ENCODE results near the gene MYO3A. TPM values are rescaled to one million over a fixed set of nuclear protein-coding genes. Genes with fewer than 3 reads are reported as not detected.

MYO3A gene
- total RNA-seq, 1 experiment from 2014 or later: not detected

DNA sequence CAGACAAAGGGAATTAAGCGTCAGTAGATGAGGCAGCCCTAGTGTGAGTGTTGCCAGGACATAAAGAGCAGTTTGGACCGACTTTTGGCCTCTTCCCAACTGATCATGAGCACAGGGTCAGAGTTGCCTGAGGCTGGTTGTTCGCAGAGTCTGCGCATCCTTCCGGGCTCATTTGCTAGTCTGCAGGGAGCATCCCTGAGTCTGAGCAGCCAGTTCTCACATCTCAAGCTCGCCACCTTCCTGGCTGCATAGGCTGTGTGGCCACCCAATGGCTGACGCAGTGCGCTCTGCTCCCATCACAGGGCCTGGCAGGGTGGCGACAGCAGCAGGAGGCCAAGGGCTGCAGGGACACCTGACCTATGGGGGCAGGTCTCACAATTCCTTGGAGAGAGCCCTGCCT is 287.5 kb downstream of the MYO3A start:
- peaks cover 11% of the 10 kb centered on the region; the same call in 1 of the 2 replicates for H3K27me3 ChIP-seq (ENCODE audit: insufficient read depth, low read depth)
- no peak for DNase-seq
- no peaks in the 10 kb centered on the region for H4K20me1 ChIP-seq (ENCODE audit: insufficient read depth)
- H3K4me3 ChIP-seq: no peak overlapping the region
- POLR2A ChIA-PET (ENCODE audit: unreplicated experiment): no interaction called here
- no peaks in the 10 kb centered on the region for H3F3A ChIP-seq (ENCODE audit: insufficient read depth, low read depth)
- H2AFZ ChIP-seq: no peak overlapping the region
- no peaks in the 10 kb centered on the region for H3K9me2 ChIP-seq (ENCODE audit: insufficient read depth)
- intact Hi-C loops (cut with micrococcal nuclease; ENCODE audit: unreplicated experiment): no loop called here
- TF ChIP-seq, protein P1, sequence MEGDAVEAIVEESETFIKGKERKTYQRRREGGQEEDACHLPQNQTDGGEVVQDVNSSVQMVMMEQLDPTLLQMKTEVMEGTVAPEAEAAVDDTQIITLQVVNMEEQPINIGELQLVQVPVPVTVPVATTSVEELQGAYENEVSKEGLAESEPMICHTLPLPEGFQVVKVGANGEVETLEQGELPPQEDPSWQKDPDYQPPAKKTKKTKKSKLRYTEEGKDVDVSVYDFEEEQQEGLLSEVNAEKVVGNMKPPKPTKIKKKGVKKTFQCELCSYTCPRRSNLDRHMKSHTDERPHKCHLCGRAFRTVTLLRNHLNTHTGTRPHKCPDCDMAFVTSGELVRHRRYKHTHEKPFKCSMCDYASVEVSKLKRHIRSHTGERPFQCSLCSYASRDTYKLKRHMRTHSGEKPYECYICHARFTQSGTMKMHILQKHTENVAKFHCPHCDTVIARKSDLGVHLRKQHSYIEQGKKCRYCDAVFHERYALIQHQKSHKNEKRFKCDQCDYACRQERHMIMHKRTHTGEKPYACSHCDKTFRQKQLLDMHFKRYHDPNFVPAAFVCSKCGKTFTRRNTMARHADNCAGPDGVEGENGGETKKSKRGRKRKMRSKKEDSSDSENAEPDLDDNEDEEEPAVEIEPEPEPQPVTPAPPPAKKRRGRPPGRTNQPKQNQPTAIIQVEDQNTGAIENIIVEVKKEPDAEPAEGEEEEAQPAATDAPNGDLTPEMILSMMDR (conservative IDR thresholded peaks at IDR 0.05): no peak
- no peak for TF ChIP-seq EZH2 (IDR thresholded peaks at IDR 0.05; ENCODE audit: low read depth)
- no TSS peak for BruUV-seq (replicated peaks)
- CTCF ChIA-PET: no interaction called here
- H3K4me1 ChIP-seq (replicated peaks; ENCODE audit: insufficient read depth): no peaks in the 10 kb centered on the region
- no peaks in the 10 kb centered on the region for H3K79me2 ChIP-seq (ENCODE audit: low read depth)
- no peak overlapping the region for H3K27ac ChIP-seq
- H3K4me2 ChIP-seq: no peak overlapping the region
- no peaks in the 10 kb centered on the region for H3K9me3 ChIP-seq (ENCODE audit: insufficient read depth, low read depth)
- H3K36me3 ChIP-seq (ENCODE audit: low read depth): no peaks in the 10 kb centered on the region

DNA sequence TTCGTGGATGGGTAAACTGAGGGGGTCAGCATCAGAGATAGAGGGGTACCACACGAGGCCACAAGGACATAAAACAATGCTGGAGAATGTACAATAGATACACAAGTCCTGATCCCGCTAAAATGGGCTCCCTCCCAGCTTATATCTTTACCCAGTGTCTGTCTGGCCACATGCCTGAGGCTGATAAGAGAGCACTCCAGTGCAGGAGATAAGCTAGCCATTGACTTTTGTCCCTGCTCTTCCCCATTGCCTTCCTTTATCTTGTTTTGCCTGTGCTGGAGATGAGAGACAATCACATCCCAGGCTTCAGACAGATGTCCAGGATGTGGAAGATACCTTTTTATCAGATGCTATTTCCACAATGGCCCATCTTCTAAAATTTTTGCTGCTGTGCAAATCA is 288.5 kb downstream of the MYO3A start:
- Histone ChIP-seq H2AFZ (no peak overlapping the region), H3K9me2 (ENCODE audit: insufficient read depth) (no peaks in the 10 kb centered on the region), H4K20me1 (ENCODE audit: insufficient read depth) (no peaks in the 10 kb centered on the region), H3K4me1 (replicated peaks; ENCODE audit: insufficient read depth) (no peaks in the 10 kb centered on the region), H3K4me2 (no peak overlapping the region), H3K79me2 (ENCODE audit: low read depth) (no peaks in the 10 kb centered on the region), H3K36me3 (ENCODE audit: low read depth) (no peaks in the 10 kb centered on the region), H3K27ac (no peak overlapping the region), H3F3A (ENCODE audit: insufficient read depth, low read depth) (no peaks in the 10 kb centered on the region), H3K9me3 (ENCODE audit: insufficient read depth, low read depth) (no peaks in the 10 kb centered on the region), H3K27me3 (ENCODE audit: insufficient read depth, low read depth) (peaks cover 11% of the 10 kb centered on the region; the same call in 1 of the 2 replicates), H3K4me3 (no peak overlapping the region)
- ChIA-PET CTCF (no interaction called here), POLR2A (ENCODE audit: unreplicated experiment) (no interaction called here)
- TF ChIP-seq, protein P1 (conservative IDR thresholded peaks at IDR 0.05): no peak
- TF ChIP-seq EZH2 (IDR thresholded peaks at IDR 0.05; ENCODE audit: low read depth): no peak
- intact Hi-C loops (cut with micrococcal nuclease; ENCODE audit: unreplicated experiment): no loop called here
- no peak for DNase-seq
- no TSS peak for BruUV-seq (replicated peaks)

DNA sequence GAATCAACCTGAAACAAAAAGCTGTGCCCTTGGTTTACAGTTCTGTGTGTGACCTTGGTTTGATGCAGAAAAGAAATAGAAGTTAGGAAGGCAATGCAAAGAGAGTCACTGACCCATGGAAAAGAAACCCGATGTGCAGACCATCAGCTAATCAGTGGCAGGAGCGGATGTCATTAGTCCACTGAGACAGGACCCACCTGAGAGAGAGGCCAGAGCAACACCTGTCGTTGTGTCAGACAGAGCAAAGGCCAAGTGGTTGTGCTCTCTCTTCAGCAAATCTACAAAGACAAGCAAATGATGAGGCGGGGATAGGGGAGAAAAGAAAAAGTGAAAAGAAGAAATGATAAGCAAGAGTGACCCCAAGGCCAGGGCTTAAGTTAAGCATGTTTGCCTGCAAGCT is 291.3 kb downstream of the MYO3A start:
- no peaks in the 10 kb centered on the region for H3K79me2 ChIP-seq (ENCODE audit: low read depth)
- no peaks in the 10 kb centered on the region for H3K4me1 ChIP-seq (replicated peaks; ENCODE audit: insufficient read depth)
- CTCF ChIA-PET: no interaction called here
- no peak for DNase-seq
- no peaks in the 10 kb centered on the region for H3F3A ChIP-seq (ENCODE audit: insufficient read depth, low read depth)
- no peaks in the 10 kb centered on the region for H3K36me3 ChIP-seq (ENCODE audit: low read depth)
- BruUV-seq (replicated peaks): no TSS peak
- no peaks in the 10 kb centered on the region for H4K20me1 ChIP-seq (ENCODE audit: insufficient read depth)
- H2AFZ ChIP-seq: no peak overlapping the region
- peaks cover 8% of the 10 kb centered on the region; the same call in 1 of the 2 replicates for H3K27me3 ChIP-seq (ENCODE audit: insufficient read depth, low read depth)
- POLR2A ChIA-PET (ENCODE audit: unreplicated experiment): no interaction called here
- TF ChIP-seq, protein P1 (conservative IDR thresholded peaks at IDR 0.05): no peak
- no peak for TF ChIP-seq EZH2 (IDR thresholded peaks at IDR 0.05; ENCODE audit: low read depth)
- H3K4me2 ChIP-seq: no peak overlapping the region
- H3K9me3 ChIP-seq (ENCODE audit: insufficient read depth, low read depth): no peaks in the 10 kb centered on the region
- no peak overlapping the region for H3K27ac ChIP-seq
- no peak overlapping the region for H3K4me3 ChIP-seq
- intact Hi-C loops (cut with micrococcal nuclease; ENCODE audit: unreplicated experiment): no loop called here
- H3K9me2 ChIP-seq (ENCODE audit: insufficient read depth): no peaks in the 10 kb centered on the region

Measured in PC-9 (cell line).